ENCODE results near the gene SLIT3.

The SLIT3 gene

DNA sequence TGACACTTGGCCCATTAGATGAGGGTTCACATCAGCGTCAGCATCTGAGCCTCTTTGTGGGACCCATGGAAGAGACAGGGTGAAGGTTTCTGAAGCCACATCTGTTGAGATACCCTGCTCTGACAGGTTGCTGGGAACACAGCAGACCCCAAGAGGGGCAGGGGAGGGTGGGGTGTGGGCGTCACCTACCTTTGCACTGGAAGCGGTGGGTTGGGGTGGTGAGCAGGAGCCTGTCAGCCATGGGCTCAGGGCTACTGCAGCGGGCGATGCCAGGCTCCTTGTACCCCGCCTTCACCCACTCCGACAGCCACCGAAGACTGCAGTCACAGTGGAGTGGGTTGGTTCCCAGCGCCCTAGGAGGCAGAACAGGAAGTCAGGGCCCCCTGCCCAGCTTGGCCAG is 590.2 kb downstream of the SLIT3 start:
- DNase-seq, result no peak

DNA sequence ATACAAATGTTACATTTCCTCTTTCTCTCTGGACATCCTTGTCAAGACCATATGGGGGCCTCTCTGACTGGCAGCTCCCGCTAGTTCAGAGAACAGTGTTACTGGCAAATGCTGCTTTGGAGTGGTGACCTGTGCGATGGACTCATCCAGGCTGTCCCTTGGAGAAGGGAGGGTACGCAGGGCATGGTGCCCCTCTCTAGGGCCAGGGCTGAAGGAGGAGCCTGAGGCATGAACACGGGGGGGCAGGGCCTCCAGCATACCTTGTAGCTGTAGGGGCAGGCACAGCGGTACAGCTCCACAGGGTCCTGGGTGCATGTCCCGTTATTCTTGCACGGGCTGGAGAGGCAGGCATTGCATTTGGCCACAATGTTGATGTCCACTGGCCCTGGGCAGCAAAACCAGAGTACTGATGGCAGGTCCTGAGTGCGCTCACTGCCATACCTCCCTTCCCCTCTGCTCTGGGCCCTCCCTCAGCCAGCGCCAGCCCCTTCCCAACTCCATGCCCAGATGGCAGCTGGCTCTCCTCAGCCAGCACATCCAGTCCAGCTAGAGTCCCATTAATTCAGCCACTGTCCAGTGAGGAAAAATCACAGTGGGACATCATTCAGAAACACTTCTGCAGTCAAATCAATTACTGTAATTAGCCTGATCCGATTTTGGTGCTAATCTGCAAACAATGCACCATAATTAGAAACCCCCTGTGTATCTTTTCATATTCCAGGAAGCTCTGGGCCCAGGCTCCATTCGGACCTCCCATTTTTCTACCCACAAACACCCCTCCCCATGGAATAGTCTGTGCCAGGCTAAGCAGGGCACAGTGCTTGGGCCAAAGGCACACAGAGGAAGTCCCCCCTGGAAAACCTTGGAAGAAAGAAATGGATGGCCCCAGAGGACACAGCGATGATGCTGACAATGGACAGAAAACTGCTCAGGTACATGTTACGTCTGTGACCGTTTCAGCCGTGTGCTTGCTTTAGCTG is 592.9 kb downstream of the SLIT3 start:
- DNase-seq, result no peak

DNA sequence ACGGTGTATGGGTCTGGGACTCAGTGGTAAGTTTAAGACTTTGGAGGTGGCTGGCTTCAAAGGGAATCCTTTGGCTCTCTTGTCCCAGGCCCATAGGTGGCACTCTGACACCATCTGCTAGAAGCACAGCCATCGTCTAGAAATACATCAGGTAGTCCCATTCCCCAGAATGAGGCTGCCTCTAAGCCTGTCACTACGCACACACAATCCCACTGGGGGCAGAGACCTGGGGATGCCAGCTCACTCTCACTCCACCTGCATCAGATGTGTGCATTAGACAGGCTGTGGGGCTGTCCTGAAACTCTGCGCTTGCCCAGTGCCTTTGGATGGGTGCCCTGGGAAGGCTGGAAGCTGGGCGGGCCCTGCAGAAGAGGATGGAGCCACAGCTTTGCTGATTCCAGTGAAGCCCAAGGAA is 594.3 kb downstream of the SLIT3 start:
- peak; percentile 25 for DNase-seq

DNA sequence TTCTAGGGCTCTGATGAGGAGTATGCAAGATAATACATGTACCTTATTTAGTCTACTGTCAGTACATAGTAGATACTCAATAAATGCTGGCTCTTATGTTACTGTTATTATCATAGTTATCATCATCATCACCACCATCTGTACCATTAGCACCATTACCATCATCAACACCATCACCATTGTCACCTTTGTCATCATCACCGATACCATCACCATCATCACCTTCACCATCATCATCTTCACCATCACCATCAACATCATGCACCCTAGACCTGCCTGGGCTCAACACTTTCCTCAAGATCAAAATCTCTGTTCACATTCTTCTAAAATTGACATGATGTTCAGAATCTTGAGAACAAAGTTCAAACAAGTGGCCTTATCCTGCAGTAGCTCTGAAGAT is 595.6 kb downstream of the SLIT3 start:
- DNase-seq, result no peak

DNA sequence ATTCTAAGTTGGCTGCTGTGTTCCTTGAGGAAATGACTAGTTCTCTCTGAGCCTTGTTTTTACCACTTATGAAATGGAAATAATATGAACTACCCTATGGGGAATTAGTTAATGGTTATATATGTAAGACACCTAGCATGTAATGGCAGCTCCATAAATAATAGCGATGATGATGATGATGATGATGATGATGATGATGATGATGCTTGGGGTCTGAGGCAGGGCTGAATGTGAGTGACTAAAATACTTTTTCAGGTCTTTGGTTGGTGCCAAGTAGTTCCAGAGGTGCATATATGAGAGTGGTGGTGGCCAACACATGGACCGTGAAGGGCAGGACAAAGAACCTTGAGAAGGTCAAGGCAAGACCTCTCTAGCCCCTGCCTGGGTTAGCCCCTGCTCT is 598.4 kb downstream of the SLIT3 start:
- DNase-seq, result no peak

DNA sequence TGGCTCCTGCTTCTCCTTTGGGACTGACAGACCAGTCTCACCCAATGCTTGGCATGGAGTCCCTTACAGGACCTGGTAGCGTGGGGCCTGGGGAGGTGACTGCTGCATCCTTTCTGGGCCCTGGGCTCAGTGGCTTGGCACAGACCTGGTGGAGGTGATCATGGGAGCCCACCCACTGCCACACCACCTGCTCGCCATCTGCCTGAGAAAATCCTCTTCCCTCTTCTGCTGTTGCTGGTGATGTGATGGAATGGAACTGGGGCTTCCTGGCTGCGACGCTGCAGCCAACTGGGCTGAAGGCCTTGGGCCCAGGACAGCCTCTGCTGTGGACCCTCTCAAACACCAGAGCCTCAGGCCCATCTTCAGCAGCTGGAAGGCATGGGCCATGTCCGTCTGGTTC is 599.3 kb downstream of the SLIT3 start:
- DNase-seq, result no peak

DNA sequence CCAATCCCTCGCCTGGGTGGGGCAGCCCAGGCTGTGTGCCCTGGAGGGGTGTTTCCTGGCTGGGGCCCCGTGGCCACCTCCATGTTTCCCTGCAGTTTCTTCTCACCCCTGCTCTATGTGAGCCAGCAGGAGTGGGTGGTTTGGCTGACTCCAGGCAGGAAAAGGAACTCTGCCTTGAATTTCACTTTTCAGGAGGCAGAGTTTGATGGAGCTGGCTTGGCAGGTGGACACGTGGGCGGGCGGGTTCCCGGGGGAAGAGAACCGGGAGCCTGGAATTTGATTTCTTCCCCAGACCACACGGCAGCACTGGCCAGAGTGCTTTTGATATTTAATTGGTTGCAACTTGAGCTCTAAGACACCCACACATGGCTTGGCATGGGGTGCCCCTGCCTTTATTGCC is 601.9 kb downstream of the SLIT3 start:
- no peak for DNase-seq

DNA sequence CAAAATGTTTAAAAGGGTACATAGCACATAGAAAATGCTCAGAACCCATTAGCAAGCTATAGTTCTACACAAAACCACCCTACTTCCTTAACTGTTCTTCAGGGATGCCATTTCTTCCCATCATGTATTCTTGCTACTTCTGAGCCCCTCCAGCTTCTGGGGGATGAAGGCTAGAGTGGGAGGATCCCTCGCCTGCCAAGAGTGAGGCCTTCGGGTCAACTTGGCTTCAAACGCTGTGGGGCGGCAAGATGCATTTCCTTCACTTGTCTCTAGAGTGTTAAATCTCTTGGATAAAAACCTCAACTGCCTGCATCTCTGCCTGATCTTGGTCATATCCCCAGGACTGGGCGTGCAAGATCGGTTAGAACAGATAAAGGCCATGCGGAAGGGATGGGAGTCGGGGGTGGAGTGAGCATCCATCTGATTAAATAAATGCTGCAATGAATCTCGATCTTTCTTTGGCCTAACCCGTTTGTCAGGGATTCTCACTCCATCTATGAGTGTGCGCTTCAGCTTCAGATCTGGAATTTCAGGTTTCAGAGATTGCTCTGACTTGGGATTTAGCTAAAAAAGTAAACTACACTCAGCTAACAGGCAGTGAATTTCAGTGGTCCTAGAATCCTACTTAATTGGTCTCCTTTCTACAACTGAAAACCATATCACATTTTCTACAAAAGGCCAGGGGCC is 603.8 kb downstream of the SLIT3 start:
- no peak for DNase-seq

DNA sequence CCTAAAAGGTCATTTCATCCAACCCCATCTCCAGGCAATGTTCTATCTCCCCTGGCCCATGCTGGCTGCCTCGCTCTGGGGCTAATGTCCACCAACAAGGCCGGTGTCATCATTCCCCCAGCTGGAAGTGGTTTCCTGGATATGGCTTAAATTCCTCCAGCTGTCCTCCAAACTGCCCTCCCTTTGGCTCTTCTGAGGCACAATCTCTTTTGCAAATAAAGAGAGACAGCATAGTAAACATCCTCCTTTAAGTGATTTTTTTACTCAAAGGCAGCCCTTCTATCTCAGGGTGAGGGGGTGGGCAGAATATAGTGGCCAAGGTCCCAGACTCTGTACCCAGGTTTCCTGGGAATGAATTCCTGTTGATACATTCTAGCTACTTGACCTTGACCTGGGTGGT is 604.3 kb downstream of the SLIT3 start:
- DNase-seq, result no peak

DNA sequence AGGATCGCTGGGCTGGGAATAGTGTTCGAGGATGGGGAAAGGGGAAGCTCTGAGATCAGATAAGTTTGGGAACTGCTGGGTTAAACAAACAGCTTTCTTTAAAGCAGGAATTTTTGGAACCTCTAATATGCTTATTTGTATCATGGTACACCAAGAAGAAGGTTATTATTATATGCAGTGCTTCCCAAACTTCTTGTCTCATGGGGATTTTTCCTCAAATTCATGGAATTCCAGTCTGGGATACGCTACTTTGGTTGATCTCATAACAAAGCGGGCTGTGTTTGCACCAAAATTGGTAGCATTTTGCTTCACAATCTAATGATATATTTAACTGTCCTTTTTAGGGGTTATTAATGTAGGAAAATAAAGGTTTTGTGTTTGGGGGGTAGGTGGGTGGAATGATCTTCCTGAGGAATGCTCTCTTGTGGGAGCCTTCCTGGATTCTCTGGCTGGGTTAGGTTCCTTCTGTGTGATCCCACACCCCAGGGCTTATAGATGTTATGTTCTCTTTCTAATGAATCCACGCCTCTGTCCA is 605.6 kb downstream of the SLIT3 start:
- DNase-seq, result no peak

DNA sequence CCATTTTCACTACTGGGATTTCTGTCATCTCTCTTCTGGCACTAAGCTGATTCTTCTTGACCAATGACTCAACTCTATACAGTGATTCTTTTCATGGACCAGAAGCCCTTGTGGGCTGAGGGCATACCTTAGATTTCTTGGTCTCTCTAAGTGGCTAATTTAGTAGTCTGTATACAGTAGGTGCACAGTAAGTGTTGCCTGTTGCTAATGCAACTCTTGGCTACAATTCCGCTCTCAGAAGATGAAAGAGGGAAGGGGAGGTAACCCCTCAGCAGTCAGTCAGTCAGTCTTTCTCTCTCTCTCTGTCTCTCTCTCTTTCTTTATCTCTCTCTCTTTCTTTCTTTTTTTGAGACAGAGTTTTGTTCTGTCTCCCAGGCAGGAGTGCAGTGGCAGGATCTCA is 606.6 kb downstream of the SLIT3 start:
- DNase-seq, result no peak

DNA sequence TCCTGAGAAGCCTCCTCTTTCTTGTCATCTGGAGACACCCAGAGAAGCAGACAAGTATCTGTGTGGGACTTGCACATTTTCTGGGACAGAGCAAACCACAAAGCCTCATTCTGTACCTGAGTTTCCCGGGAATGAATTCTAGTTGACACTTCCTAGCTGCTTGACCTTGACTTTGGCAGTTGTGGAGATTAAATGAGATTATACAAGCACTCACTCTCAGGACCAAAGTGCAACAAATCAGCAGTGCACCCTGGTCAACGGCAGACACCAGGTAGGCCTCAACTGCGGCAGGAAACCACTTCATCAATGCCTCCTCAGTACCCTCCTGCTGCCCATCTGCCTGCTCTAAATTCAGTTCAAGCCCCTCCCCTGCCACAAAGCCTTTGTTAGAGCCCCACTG is 607.1 kb downstream of the SLIT3 start:
- no peak for DNase-seq

DNA sequence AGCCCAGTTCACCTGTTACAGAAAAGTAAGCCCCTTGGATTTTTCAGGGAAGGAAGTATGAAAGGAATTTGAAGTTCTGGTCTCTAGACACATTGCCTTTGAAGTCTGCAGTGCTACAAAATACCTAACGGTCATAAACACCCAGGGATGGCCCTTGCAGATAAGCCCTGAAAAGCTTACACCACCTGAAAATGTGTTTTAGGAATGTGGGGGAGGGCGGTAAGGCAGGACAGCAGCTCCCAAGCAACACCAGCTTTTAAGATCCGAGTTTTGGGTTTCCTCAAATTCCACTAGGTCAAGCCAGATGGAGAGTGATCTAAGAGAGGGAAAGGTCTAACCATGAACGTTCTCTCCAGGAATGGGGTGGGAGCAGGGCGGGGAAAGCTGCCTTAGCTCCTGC is 607.6 kb downstream of the SLIT3 start:
- no peak for DNase-seq

DNA sequence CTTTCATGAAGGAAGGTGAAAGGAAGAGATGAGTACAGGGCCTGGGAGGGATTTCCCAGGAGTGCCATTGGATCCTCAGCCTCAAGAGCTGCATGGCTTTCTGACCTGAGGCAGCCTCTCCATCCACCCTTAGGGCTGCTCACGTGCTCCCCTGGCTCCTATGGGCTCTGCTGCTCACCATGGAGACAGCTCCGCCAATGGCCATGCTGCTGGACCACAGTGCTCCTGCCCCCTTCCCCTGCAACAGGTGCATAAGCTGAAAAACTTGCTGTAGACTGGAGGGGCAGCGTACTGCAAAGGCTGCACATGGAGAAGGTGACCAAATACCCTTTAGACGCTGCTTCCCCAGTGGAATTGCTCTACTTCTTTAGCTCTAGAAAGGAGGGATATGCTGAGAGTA is 609.0 kb downstream of the SLIT3 start:
- no peak for DNase-seq

DNA sequence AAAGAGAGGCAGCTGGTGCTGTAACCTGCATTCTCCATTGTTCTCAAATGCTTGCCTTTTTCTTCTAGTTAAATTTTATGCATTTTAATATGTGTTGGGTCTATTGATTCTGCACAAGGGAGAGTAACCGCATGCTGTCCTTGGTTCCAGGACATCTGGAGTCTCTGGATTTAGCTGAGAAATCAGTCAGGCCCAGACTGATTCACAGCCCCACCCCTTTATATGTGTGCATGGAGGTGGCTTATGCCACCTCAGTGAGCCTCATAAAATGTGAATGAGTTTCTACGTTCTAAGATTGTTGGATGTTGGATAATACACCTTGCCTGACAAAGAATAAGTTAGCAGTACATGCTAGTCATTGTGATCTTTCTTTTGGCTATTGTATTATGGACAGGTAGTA is 611.7 kb downstream of the SLIT3 start:
- DNase-seq, result no peak

DNA sequence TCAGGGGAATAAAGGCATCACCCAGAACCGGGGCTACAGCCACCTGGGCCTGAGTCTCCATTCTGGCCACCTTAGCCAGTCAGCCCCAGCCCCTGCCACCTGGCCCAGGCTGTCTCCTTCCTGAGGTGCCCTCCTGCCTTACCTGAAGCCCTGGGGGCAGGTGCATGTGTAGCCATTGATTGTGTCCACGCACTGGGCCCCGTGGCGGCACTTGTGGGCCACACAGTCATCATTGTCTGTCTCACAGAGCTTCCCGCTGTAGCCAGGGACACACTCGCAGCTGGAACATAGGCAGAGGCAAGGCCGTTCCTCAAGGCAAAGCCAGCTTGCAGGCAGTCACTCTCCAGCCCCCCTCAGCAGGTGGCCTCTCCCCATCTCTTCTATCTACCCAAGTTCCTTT is 614.1 kb downstream of the SLIT3 start:
- DNase-seq, result no peak

DNA sequence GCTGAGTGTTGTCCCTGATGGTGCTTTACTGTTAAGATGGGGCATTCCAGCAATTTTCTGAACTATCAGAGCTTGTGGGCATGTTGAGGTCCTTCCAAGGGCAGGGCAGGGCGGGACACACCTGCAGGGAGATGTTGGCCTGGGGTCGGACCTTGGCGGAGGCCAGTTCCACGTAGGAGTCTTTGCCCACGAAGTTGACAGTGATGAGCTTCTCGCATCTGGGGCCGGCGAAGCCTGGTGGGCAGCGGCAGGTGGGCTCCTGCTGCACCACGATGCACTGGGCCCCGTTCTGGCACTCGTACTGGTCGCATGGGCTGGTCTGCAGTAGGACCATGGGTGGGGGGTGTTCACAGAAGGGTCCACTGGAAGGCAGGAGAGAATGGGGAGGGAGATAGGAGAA is 615.4 kb downstream of the SLIT3 start:
- no peak for DNase-seq

DNA sequence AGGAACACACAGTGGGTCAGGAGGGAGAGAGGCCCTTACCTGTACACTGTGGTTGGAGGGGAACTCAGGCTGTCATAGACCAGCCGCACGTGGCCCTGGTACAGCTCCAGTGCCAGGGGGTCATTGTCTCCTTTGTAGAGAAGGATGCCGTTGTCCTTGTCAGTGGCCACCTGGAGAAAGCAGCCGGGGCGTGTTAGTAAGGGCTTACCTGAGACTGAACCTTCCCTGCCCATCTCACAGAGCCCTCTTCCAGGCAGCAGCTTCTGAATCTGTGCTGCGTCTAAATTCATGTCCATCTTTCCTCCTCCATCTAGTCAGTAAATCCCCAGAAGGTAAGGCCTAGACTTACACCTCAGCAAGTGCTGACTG is 617.0 kb downstream of the SLIT3 start:
- DNase-seq, result no peak

DNA sequence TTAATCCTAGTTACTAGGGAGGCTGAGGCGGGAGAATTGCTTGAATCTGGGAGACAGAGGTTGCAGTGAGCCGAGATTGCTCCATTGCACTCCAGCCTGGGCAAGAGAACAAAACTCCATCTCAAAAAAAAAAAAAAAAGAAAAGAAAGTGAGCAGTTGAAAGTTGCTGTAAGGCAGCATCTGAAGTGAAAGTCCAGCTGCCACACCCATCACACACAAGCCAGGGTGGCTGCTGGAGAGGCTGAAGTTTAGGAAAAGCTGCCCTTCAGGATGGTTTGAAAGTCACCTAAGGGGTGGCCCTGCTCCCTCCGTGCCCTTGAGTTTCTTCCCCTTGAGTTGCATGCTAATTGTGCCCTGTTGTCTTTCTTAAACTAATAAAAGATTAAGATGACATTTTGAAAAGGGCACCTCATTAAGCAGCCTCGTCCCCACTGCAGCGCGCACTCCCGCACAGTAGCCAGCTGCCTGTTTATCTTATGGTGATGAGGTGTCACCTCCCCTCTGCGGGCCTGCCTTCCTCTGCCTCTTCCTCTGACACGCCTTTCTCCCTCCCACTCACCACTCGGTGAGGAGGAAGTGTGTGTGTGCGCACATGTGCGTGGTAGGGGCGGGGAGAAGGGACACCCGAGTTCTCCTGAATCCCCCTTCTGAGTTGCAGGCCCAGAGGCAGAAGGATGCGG is 617.6 kb downstream of the SLIT3 start:
- no peak for DNase-seq

DNA sequence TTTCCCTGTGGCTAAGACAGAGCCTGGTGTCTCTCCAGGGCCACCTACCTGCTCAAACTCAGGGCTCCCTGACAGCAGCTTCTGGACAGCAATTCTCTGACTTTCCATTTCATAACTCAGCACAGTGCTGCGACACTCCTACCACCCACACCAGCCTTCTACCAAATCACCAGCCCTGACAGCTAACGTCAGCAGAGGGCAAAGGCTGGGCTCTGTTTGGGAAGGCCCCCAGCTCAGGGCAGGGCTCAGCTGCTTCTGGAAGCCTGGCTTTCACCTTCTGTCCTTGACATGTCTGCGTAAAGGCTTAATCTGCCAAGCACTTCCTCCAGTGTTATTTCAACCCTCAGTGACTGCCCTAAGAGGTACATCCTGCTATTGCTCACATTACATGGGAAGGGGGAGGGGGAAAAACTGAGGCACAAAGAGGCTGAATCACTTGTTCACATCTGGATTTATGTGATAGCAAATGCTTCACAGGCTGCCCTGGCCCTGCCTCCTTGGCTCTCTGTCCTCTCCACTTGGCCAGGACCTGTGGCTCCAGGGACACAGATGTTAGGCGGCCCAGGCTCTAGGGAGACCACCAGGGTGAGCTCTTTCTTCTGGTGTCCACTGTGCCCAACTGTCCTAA is 619.3 kb downstream of the SLIT3 start:
- peak; percentile 39 for DNase-seq

DNA sequence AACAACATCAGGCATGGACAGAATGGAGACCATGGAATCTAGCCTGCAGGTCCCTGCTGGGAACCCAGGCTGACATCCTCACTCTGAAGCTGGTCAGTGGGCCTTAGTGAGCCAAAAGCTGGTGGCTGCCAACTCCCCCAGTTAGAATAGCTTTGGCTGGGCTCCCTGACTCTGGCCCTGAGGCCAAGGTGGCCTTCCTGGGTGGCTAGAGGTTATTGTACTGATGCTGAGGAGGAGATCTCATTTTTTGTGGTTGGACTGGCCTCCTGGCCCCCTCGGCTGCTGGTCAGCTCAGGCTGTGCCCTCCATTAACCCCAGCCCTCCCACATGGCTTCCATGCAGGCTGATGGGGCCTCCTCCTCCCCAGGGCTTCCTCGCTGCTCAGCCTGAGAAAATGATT is 620.5 kb downstream of the SLIT3 start:
- no peak for DNase-seq

DNA sequence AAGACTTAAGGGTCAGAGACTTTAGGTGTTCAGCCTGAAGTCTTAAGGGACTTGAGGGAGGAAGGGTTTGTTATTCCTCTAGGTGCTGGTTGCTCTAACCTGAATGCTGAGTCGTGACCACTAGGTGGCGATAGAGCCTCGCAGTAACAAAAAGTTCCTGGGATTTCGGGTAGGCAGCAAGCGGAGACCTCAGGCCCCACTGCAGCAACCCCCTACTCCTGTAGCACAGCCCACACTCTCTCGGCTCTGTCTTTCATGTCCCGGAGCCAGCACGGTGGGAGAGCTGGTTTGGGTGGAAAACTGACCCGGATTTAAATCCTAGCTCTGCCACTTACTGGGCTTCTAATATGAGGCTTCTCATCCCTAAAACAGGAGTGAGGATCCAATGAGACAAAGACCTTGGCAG is 621.4 kb downstream of the SLIT3 start:
- peak; percentile 48 for DNase-seq

DNA sequence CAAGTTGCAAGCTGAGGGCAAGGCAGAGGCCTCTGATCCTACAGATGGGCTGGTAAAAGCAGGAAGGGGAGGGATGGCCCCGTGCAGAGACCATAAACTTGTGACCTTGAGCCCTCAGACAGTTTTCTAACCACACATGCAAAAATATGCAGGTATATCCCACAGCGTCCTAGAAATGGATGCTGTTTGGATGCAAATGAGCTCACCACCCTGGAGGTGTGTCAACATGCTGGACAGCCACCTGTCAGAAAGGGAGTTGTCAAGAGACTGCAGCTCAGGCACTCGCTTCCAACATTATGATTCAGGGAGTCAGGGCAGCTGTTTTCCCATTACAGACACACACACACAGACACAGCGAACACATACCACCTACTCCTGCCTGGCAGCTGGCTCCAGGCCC is 624.4 kb downstream of the SLIT3 start:
- DNase-seq, result no peak
